Mesendoderm (in vitro differentiated cells): Measurements from ENCODE around the gene MUC6.

ENCODE experiments used
- DNase-seq: peaks from one replicate; pipeline ENCODE4 v3.0.0; 2013
- H2AK5ac ChIP-seq: 2 replicates; pipeline ENCODE4 v1.6.1; 2013; ENCODE audit warnings: low read length, inconsistent platforms
- H2BK120ac ChIP-seq: 2 replicates; pipeline ENCODE4 v1.6.1; 2013; ENCODE audit warnings: low read depth, mild to moderate bottlenecking, low read length, moderate library complexity, mixed read lengths
- H2BK15ac ChIP-seq: replicated peaks from 2 replicates; pipeline ENCODE4 v1.6.1; 2013; ENCODE audit warnings: low read depth, mild to moderate bottlenecking, moderate library complexity
- H2BK5ac ChIP-seq: 2 replicates; pipeline ENCODE4 v1.6.1; 2013; ENCODE audit warnings: low read length, inconsistent platforms
- H3K18ac ChIP-seq: 2 replicates; pipeline ENCODE4 v1.6.1; 2013; ENCODE audit warnings: mild to moderate bottlenecking, low read length, mixed read lengths
- H3K23ac ChIP-seq: one replicate; pipeline ENCODE4 v1.6.1; 2013; ENCODE audit warnings: low read length
- H3K27ac ChIP-seq: 2 replicates; pipeline ENCODE4 v1.5.1; 2013; ENCODE audit warnings: low read depth, mild to moderate bottlenecking, inconsistent platforms, low read length, moderate library complexity
- H3K27me3 ChIP-seq: 2 replicates; pipeline ENCODE4 v1.6.1; 2013; ENCODE audit warnings: low read length, control low read depth, mild to moderate bottlenecking, inconsistent platforms; ENCODE audit not compliant: insufficient read depth, poor library complexity
- H3K36me3 ChIP-seq: 2 replicates; pipeline ENCODE4 v1.6.1; 2013; ENCODE audit warnings: low read length, inconsistent platforms; ENCODE audit not compliant: control insufficient read depth, insufficient read depth
- H3K4ac ChIP-seq: one replicate; pipeline ENCODE4 v1.6.1; 2013; ENCODE audit warnings: low read depth, mild to moderate bottlenecking, low read length, moderate library complexity
- H3K4me1 ChIP-seq: 2 replicates; pipeline ENCODE4 v1.6.1; 2013; ENCODE audit warnings: low read depth, low read length, inconsistent platforms; ENCODE audit not compliant: control insufficient read depth
- H3K4me2 ChIP-seq: 2 replicates; pipeline ENCODE4 v1.6.1; 2013; ENCODE audit warnings: low read length
- H3K4me3 ChIP-seq: 2 replicates; pipeline ENCODE4 v1.5.1; 2013; ENCODE audit warnings: mild to moderate bottlenecking, low read length
- H3K56ac ChIP-seq: one replicate; pipeline ENCODE4 v1.6.1; 2013; ENCODE audit warnings: low read length
- H3K79me1 ChIP-seq: 2 replicates; pipeline ENCODE4 v1.6.1; 2013; ENCODE audit warnings: low read length, inconsistent platforms
- H3K79me2 ChIP-seq: 2 replicates; pipeline ENCODE4 v1.6.1; 2013; ENCODE audit warnings: mild to moderate bottlenecking, low read length; ENCODE audit not compliant: control insufficient read depth, insufficient read depth
- H3K9ac ChIP-seq: 2 replicates; pipeline ENCODE4 v1.6.1; 2013; ENCODE audit warnings: low read length, inconsistent platforms
- H4K5ac ChIP-seq: one replicate; pipeline ENCODE4 v1.6.1; 2013; ENCODE audit warnings: low read length
- H4K8ac ChIP-seq: one replicate; pipeline ENCODE4 v1.6.1; 2013; ENCODE audit warnings: low read depth, mild to moderate bottlenecking, control low read depth, low read length, moderate library complexity
- WGBS: extraction: QIAGEN DNeasy Blood & Tissue Kit; methylation state at CpG from one replicate; pipeline ENCODE4 v1.1.7; 2013; ENCODE audit warnings: low lambda C conversion rate, missing lambda C conversion rate; ENCODE audit not compliant: insufficient coverage; ENCODE audit errors: extremely low coverage; 5-methylcytosine and 5-hydroxymethylcytosine counted together

Gene MUC6

DNA sequence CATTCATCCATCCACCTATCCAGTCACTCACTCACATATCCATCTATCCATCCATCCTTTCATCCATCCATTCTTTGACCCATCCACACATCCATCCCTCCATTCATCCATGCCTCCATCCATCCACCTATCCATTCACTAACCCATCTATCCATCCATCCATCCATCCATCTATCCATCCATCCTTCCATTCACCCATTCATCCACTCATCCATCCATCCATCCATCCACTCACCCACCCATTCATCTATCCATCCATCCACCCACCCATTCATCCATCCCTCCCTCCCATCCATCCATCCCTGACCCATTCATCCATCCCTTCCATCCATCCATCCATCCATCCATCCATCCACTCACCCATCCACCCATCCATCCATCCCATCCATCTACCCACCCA is 33.2 kb upstream of the MUC6 start:
- no peaks in the 10 kb centered on the region for H3K36me3 ChIP-seq

DNA sequence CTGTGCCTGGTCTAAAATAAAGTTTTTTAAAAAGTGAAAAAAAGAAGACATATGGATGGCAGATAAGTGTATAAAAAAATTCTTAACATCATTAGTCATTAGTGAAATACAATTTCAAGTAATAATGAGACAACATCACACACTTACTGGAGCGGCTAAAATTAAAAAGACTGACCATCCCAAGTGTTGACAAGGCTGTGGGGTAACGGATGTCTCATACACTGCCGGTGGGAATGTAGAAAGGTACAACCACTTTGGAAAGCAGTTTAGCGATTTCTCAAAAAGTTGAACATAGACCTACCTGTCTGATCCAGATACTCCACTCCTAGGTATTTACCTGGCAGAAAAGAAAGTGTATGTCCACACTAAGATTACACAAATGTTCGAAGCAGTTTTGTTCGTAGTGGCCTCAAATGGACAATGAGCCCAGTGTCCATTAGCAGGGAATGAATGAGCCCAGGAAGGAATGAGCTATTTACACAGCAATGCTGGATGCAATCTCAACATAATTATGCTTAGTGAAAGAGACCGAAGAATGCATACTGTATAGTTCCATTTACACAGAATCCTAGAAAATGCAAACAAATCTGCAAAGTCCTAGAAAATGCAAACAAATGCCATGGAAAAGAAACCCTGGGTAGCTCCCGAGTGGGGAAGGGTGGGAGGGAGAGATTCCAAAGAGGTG is 31.4 kb upstream of the MUC6 start:
- H3K27ac ChIP-seq, result no peak overlapping the region
- no peak overlapping the region for H3K18ac ChIP-seq
- H3K4me1 ChIP-seq, result no peaks in the 10 kb centered on the region
- no peak overlapping the region for H2BK120ac ChIP-seq
- no peak overlapping the region for H3K23ac ChIP-seq
- no peak overlapping the region for H3K4ac ChIP-seq
- no peak overlapping the region for H2BK15ac ChIP-seq
- no peaks in the 10 kb centered on the region for H3K79me1 ChIP-seq
- WGBS, result no CpG with 5 or more reads among the region's 8 CpGs
- no peak overlapping the region for H3K4me2 ChIP-seq
- H3K79me2 ChIP-seq, result no peaks in the 10 kb centered on the region
- no peak overlapping the region for H3K9ac ChIP-seq
- H3K4me3 ChIP-seq, result no peak overlapping the region
- H2BK5ac ChIP-seq, result no peak overlapping the region
- no peaks in the 10 kb centered on the region for H3K27me3 ChIP-seq
- no peak overlapping the region for H3K56ac ChIP-seq
- no peak overlapping the region for H2AK5ac ChIP-seq
- no peak for DNase-seq
- no peak overlapping the region for H4K8ac ChIP-seq
- H3K36me3 ChIP-seq, result no peaks in the 10 kb centered on the region
- no peak overlapping the region for H4K5ac ChIP-seq

More for the DNA sequence above, 33.2 kb upstream of the MUC6 start:
- H3K79me1 ChIP-seq, result no peaks in the 10 kb centered on the region
- no peak overlapping the region for H3K18ac ChIP-seq
- no peak overlapping the region for H3K56ac ChIP-seq
- H3K4me3 ChIP-seq, result no peak overlapping the region
- H3K23ac ChIP-seq, result no peak overlapping the region
- H4K5ac ChIP-seq, result no peak overlapping the region
- H3K4me2 ChIP-seq, result no peak overlapping the region
- no peak overlapping the region for H2AK5ac ChIP-seq
- no peak overlapping the region for H4K8ac ChIP-seq
- H3K4me1 ChIP-seq, result no peaks in the 10 kb centered on the region
- no peak overlapping the region for H3K4ac ChIP-seq
- H2BK5ac ChIP-seq, result no peak overlapping the region
- DNase-seq, result no peak
- no peaks in the 10 kb centered on the region for H3K79me2 ChIP-seq
- H2BK15ac ChIP-seq, result no peak overlapping the region
- no peaks in the 10 kb centered on the region for H3K27me3 ChIP-seq
- H3K27ac ChIP-seq, result no peak overlapping the region
- no peak overlapping the region for H2BK120ac ChIP-seq
- H3K9ac ChIP-seq, result no peak overlapping the region

DNA sequence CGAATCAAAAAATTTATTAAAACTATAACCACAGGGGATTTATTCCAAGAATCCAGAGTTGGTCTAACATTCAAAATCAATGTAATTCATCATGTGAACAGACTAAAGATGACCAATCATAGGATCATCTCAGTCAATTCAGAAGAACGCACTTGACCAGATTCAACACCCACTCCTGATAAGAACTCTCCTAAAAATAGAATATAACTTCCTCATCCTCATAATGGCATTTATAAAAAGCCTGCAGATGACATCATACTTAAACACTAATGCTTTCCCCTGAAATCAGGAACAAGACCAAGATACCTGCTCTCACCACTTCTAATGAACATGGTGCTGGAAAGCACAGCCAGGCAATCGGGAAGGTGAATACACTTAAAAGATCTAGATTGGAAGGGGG is 27.6 kb upstream of the MUC6 start:
- Histone ChIP-seq H3K18ac (no peak overlapping the region), H4K8ac (no peak overlapping the region), H3K23ac (no peak overlapping the region), H2BK120ac (no peak overlapping the region), H2BK15ac (no peak overlapping the region), H3K4me1 (no peaks in the 10 kb centered on the region), H3K4ac (no peak overlapping the region), H4K5ac (no peak overlapping the region), H3K79me2 (no peaks in the 10 kb centered on the region), H3K27ac (no peak overlapping the region), H3K4me2 (no peak overlapping the region), H3K36me3 (no peaks in the 10 kb centered on the region), H3K56ac (no peak overlapping the region), H3K4me3 (no peak overlapping the region), H2BK5ac (no peak overlapping the region), H2AK5ac (no peak overlapping the region), H3K27me3 (no peaks in the 10 kb centered on the region), H3K9ac (no peak overlapping the region), H3K79me1 (no peaks in the 10 kb centered on the region)
- no CpG with 5 or more reads among the region's 3 CpGs for WGBS
- DNase-seq, result no peak

DNA sequence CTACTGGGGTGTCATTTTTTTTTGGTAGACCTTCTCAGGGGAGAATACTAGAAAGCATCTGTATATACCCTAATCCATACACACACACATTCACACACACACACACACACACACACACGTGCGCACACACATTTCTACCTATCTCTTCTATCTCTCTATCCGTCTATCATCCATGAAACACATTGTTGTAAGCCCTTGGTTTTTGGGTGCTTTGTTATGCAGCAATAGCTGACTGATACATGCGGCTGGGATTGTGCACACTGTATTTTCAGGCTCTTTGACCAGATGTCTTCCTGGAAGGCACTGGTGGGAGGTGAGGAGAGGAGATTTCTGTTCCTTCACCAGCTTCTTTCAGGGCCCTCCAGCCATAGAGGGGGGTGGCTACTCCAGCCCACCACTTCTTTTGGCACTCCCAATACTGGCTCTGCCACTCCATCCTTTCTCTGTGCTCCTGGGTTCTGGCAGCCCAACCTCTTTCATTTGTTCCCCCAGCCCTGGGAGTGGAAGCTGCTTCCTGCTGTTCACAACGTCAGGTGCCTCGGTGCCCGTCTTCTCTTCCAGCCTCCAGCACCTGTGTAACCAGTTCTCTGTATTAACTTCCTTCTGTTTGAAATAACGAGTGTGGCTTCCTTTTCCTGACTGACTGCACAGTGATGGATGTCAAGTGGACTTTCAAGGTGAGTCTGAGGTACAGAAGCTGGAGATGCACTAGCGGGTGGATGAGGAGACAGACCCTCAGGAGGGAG is 25.7 kb upstream of the MUC6 start:
- H3K4ac ChIP-seq, result no peak overlapping the region
- H3K27ac ChIP-seq, result no peak overlapping the region
- no peaks in the 10 kb centered on the region for H3K79me2 ChIP-seq
- H3K18ac ChIP-seq, result no peak overlapping the region
- no peak overlapping the region for H3K4me2 ChIP-seq
- H2BK15ac ChIP-seq, result no peak overlapping the region
- H3K23ac ChIP-seq, result no peak overlapping the region
- no peaks in the 10 kb centered on the region for H3K79me1 ChIP-seq
- no peaks in the 10 kb centered on the region for H3K36me3 ChIP-seq
- no peak overlapping the region for H3K4me3 ChIP-seq
- H2BK120ac ChIP-seq, result no peak overlapping the region
- H3K4me1 ChIP-seq, result no peaks in the 10 kb centered on the region
- no peaks in the 10 kb centered on the region for H3K27me3 ChIP-seq
- H3K9ac ChIP-seq, result no peak overlapping the region
- no peak overlapping the region for H2BK5ac ChIP-seq
- no peak overlapping the region for H3K56ac ChIP-seq
- H4K5ac ChIP-seq, result no peak overlapping the region
- no peak overlapping the region for H4K8ac ChIP-seq
- no CpG with 5 or more reads among the region's 9 CpGs for WGBS
- H2AK5ac ChIP-seq, result no peak overlapping the region
- no peak for DNase-seq

DNA sequence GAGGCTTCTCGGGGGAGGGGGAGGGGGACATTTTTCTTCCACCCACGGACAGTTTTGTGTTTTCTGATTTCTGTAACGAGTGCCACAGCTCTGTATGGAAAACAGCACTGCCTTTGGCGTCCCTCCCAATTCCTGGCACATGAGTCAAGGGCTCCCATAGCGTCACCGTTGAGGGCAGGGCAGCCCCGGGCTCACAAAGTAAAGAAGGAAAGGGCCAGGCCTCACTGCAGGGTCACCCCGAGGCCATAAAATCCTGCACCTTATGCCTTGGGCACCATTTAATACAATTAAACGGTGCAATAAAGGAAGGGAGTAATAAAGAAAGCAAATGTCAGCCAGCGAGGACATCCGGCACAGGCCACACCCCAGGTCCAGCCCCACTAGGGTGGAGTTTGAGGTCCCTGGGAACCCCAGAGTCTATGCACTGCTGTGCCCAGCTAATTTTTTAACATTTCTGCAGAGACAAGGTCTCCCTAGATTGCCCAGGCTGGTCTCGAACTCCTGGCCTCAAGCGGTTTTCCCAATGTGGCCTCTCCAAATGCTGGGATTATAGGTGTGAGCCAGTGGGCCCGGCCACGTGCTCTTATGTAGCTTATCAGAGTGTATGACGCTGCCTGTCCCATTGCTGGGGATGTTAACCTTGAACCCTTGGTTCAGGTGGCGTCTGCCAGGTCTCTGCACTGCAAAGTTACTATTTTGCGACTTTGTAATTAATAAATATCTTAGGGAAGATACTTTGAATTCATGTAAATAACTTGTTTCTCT is 24.5 kb upstream of the MUC6 start:
- no peak overlapping the region for H3K27ac ChIP-seq
- no peak overlapping the region for H4K5ac ChIP-seq
- no peak for DNase-seq
- no CpG with 5 or more reads among the region's 18 CpGs for WGBS
- H3K79me2 ChIP-seq, result no peaks in the 10 kb centered on the region
- H3K4ac ChIP-seq, result no peak overlapping the region
- no peak overlapping the region for H2BK5ac ChIP-seq
- H3K4me1 ChIP-seq, result no peaks in the 10 kb centered on the region
- no peak overlapping the region for H4K8ac ChIP-seq
- H3K56ac ChIP-seq, result no peak overlapping the region
- H3K4me2 ChIP-seq, result no peak overlapping the region
- H3K36me3 ChIP-seq, result no peaks in the 10 kb centered on the region
- H2BK15ac ChIP-seq, result no peak overlapping the region
- no peaks in the 10 kb centered on the region for H3K79me1 ChIP-seq
- H3K23ac ChIP-seq, result no peak overlapping the region
- no peak overlapping the region for H3K4me3 ChIP-seq
- no peak overlapping the region for H2BK120ac ChIP-seq
- H3K27me3 ChIP-seq, result no peaks in the 10 kb centered on the region
- no peak overlapping the region for H2AK5ac ChIP-seq
- no peak overlapping the region for H3K18ac ChIP-seq
- H3K9ac ChIP-seq, result no peak overlapping the region
